PC-3 (cell line): ENCODE results near the gene LIN7B. TPM values are rescaled to one million over a fixed set of nuclear protein-coding genes. Genes with fewer than 3 reads are reported as not detected.
A peak's percentile ranks its signal among the peaks of the same experiment; 100 is the strongest.

Experiments used
- ATAC-seq: fragments of 200-7000 bp; cut with Tn5 transposase; 2 replicates; pipeline ENCODE4 v1.9.1; 2020; ENCODE audit warnings: mild to moderate bottlenecking, moderate library complexity
- BruUV-seq: library from RNA; stranded (reverse); fragments of 400-500 nt; replicated peaks from 2 replicates; lab custom pipeline; 2021; lab: Mats Ljungman, UMichigan
- CTCF ChIA-PET: fragments of 300-600 bp; sonication (Branson Sonifier 250); formaldehyde crosslinking; loops from one replicate; lab custom pipeline; 2022; ENCODE audit warnings: antibody characterized with exemption; lab: Charles Lee
- POLR2A ChIA-PET: fragments of 300-600 bp; sonication (Branson Sonifier 250); formaldehyde crosslinking; loops from one replicate; lab custom pipeline; 2022; ENCODE audit warnings: antibody characterized with exemption; ENCODE audit not compliant: unreplicated experiment; lab: Charles Lee
- DNase-seq: peaks from one replicate; pipeline ENCODE4 v3.0.0-alpha.2; 2015
- H2AFZ ChIP-seq: fragments of 300-600 bp; sonication (generic); 2 replicates; pipeline ENCODE4 v1.6.0; 2016; ENCODE audit warnings: antibody characterized with exemption, low read length
- H3F3A ChIP-seq: fragments of 300-600 bp; sonication (generic); one replicate; pipeline ENCODE4 v1.6.0; 2017; ENCODE audit warnings: antibody characterized with exemption, low read length, control low read depth, mild to moderate bottlenecking; ENCODE audit not compliant: unreplicated experiment
- H3K27ac ChIP-seq: fragments of 300-600 bp; sonication (generic); 2 replicates; pipeline ENCODE4 v1.5.1; 2016; ENCODE audit warnings: mild to moderate bottlenecking, low read length
- H3K27me3 ChIP-seq: fragments of 300-600 bp; sonication (generic); 2 replicates; pipeline ENCODE4 v1.6.1; 2016; ENCODE audit warnings: low read length, mixed read lengths
- H3K36me3 ChIP-seq: fragments of 300-600 bp; sonication (generic); 2 replicates; pipeline ENCODE4 v1.6.1; 2016; ENCODE audit warnings: low read depth, mixed run types, low read length, mixed read lengths
- H3K4me1 ChIP-seq: fragments of 300-600 bp; sonication (generic); 2 replicates; pipeline ENCODE4 v1.5.1; 2016; ENCODE audit warnings: low read length; ENCODE audit not compliant: insufficient read depth
- H3K4me2 ChIP-seq: fragments of 300-600 bp; sonication (generic); 2 replicates; pipeline ENCODE4 v1.6.0; 2016; ENCODE audit warnings: low read length
- H3K4me3 ChIP-seq: fragments of 300-600 bp; sonication (generic); 2 replicates; pipeline ENCODE4 v1.5.1; 2016; ENCODE audit warnings: mild to moderate bottlenecking, low read length, mixed read lengths
- H3K79me2 ChIP-seq: fragments of 300-600 bp; sonication (generic); 2 replicates; pipeline ENCODE4 v1.6.1; 2017; ENCODE audit warnings: low read length, mixed read lengths
- H3K9ac ChIP-seq: fragments of 300-600 bp; sonication (generic); 2 replicates; pipeline ENCODE4 v1.6.0; 2016; ENCODE audit warnings: mild to moderate bottlenecking, low read length
- H3K9me2 ChIP-seq: fragments of 300-600 bp; sonication (generic); replicated peaks from 2 replicates; pipeline ENCODE4 v1.6.1; 2016; ENCODE audit warnings: mixed run types, low read length, mixed read lengths
- H3K9me3 ChIP-seq: fragments of 300-600 bp; sonication (generic); 2 replicates; pipeline ENCODE4 v1.6.1; 2016; ENCODE audit warnings: low read length, mixed read lengths
- H4K20me1 ChIP-seq: fragments of 300-600 bp; sonication (generic); 2 replicates; pipeline ENCODE4 v1.6.1; 2016; ENCODE audit warnings: low read length, mixed read lengths
- EZH2 ChIP-seq: fragments of 300-600 bp; sonication (generic); IDR thresholded peaks from one replicate; pipeline ENCODE4 v1.6.1; 2017; ENCODE audit warnings: antibody characterized with exemption, mild to moderate bottlenecking, low read length; ENCODE audit not compliant: unreplicated experiment
- EZH2phosphoT487 ChIP-seq: fragments of 300-600 bp; sonication (generic); IDR thresholded peaks from 2 replicates; pipeline ENCODE4 v1.6.1; 2018; ENCODE audit warnings: mild to moderate bottlenecking, antibody characterized with exemption, low read length, borderline replicate concordance
- intact Hi-C: fragments of 100-400 bp; cut with micrococcal nuclease; formaldehyde crosslinking; loops from 2 replicates; pipeline ENCODE4 v1.9.0; 2023
- total RNA-seq: library from RNA; depleted of rRNA; stranded (reverse); fragments of >200 nt; gene quantifications from 2 replicates; pipeline ENCODE4 v1.2.3, GENCODE V29; 2014
- TF ChIP-seq, protein P1 (sequence below): fragments of 300-600 bp; sonication (generic); conservative IDR thresholded peaks from 2 replicates; pipeline ENCODE4 v1.5.1; 2017; ENCODE audit warnings: antibody characterized with exemption, low read depth, mild to moderate bottlenecking, low read length

The LIN7B gene
- total RNA-seq, 1 experiment from 2014 or later, result 11.6 TPM

DNA sequence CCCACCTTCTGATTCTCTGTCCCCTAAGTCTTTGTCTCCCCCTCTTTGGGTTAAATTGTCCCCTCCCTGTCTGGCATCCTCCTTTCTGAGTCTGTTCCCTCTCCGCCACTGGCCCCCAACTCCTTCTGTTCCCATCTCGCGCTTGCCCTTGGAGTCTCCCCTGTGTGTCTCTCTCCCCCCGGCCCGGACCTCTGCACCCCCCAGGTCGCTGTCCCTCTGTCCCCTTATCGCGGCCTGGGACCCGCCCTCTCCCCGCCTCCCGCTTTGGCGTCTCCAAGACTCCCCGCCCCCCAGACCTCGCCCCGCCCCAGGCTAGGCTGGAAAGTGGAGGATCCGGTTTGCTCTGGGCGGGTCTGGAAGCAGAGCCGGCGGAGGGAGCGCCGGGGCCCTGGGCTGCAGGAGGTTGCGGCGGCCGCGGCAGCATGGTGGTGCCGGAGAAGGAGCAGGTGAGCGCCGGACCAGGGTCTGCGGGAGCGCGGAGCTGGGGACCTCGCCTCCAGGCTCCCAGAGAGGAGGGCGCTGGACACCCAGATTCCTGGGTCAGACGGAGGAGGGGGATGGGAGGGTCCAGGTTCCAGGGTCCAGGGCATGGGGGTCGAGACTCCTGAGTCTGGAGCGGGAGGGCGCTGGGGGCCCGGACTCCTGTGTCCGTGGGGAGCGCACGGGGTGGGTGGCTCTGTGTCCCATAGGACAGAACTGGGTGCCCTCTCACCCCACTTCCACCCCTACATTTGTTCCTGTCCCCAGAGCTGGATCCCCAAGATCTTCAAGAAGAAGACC lies 43.5 kb downstream of the LIN7B start, which contains the start of gene TRPM4:
TRPM4 (plus strand) TSS at position 348 of the 780 bp plus-strand sequence; CDS start at position 423, 75 bp downstream.
- H3K4me1 ChIP-seq, result peaks cover 11% of the 10 kb centered on the region
- peak within 1 kb of the TSS; percentile 90 for H3K9ac ChIP-seq
- peak within 1 kb of the TSS; percentile 97 for H3K4me2 ChIP-seq
- POLR2A ChIA-PET, result interaction anchor here (0.7 kb wide), 1 partner anchor 166 kb away, joined by 3 read pairs; no protein-coding TSS in a partner anchor
- peak within 1 kb of the TSS; percentile 42 for H3K27ac ChIP-seq
- H3K27me3 ChIP-seq, result no peaks in the 10 kb centered on the region
- BruUV-seq, result no TSS peak
- H3K36me3 ChIP-seq, result no peaks in the 10 kb centered on the region
- H2AFZ ChIP-seq, result peak within 1 kb of the TSS; percentile 80
- CTCF ChIA-PET, result no interaction called here
- DNase-seq (peak; percentile 96), ATAC-seq (peak; percentile 97)
- no peaks in the 10 kb centered on the region for H3K9me2 ChIP-seq
- no peaks in the 10 kb centered on the region for H4K20me1 ChIP-seq
- H3F3A ChIP-seq, result no peaks in the 10 kb centered on the region
- no peaks in the 10 kb centered on the region for H3K9me3 ChIP-seq
- intact Hi-C loops, result no loop called here
- TF ChIP-seq EZH2, result no peak
- no peak for TF ChIP-seq EZH2phosphoT487
- TF ChIP-seq, protein P1, sequence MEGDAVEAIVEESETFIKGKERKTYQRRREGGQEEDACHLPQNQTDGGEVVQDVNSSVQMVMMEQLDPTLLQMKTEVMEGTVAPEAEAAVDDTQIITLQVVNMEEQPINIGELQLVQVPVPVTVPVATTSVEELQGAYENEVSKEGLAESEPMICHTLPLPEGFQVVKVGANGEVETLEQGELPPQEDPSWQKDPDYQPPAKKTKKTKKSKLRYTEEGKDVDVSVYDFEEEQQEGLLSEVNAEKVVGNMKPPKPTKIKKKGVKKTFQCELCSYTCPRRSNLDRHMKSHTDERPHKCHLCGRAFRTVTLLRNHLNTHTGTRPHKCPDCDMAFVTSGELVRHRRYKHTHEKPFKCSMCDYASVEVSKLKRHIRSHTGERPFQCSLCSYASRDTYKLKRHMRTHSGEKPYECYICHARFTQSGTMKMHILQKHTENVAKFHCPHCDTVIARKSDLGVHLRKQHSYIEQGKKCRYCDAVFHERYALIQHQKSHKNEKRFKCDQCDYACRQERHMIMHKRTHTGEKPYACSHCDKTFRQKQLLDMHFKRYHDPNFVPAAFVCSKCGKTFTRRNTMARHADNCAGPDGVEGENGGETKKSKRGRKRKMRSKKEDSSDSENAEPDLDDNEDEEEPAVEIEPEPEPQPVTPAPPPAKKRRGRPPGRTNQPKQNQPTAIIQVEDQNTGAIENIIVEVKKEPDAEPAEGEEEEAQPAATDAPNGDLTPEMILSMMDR, result no peak
- H3K79me2 ChIP-seq, result peaks cover 12% of the 10 kb centered on the region
- peak within 1 kb of the TSS; percentile 95 for H3K4me3 ChIP-seq

DNA sequence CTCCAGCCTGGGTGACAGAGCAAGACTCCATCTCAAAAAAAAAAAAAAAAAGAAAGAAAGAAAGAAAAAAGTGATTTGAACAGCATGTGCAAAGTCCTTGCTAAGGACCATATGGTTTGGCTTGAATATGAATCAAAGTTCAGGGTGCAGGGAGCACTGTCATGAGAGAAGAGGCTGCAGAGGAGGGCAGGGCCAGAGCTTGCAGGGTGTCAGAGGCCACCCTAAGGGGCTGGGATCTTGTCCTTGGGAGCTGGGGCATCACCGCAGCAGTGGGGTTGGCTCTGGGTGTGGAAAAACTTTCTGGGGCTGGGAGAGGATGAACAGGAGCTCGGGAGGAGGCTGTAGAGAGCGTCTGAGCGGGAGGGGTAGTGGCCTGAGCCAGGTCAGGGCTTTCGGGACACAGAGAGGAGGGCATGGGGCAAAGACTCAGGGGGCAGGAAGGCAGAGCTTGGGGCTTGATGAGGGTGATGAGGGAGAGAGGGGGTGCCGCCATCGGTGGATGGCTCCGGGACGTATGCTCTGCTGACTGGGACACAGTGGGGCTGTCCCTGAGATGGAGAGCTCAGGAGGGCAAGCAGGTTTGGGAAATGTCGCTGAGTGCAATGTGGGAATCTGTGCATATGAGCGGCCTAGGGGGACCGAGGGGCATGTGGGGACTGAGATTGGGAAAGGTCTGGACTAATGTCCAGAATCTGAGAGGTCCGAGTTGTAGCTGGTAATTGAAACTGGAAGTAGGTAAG lies 46.5 kb downstream of the LIN7B start:
- CTCF ChIA-PET, result no interaction called here
- peaks cover 12% of the 10 kb centered on the region for H3K79me2 ChIP-seq
- H3K4me2 ChIP-seq, result no peak overlapping the region
- H2AFZ ChIP-seq, result no peak overlapping the region
- no peak overlapping the region for H3K27ac ChIP-seq
- TF ChIP-seq, protein P1, result no peak
- TF ChIP-seq EZH2phosphoT487 (no peak), EZH2 (no peak)
- H3K4me1 ChIP-seq, result peaks cover 20% of the 10 kb centered on the region
- no peak for ATAC-seq
- no peaks in the 10 kb centered on the region for H3K9me3 ChIP-seq
- H3K9me2 ChIP-seq, result no peaks in the 10 kb centered on the region
- BruUV-seq, result no TSS peak
- DNase-seq, result no peak
- POLR2A ChIA-PET, result interaction anchor here (0.7 kb wide), 1 partner anchor 138 kb away, joined by 4 read pairs; no protein-coding TSS in a partner anchor
- no peak overlapping the region for H3K9ac ChIP-seq
- intact Hi-C loops, result no loop called here
- H3K4me3 ChIP-seq, result no peak overlapping the region
- H3F3A ChIP-seq, result no peaks in the 10 kb centered on the region
- H3K36me3 ChIP-seq, result no peaks in the 10 kb centered on the region
- H4K20me1 ChIP-seq, result no peaks in the 10 kb centered on the region
- no peaks in the 10 kb centered on the region for H3K27me3 ChIP-seq
